ENCODE measurements around the gene PAX8.
"Not testable (repeated sequence)": the region's sequence is repeated elsewhere in the genome, so short reads cannot be mapped to it uniquely, and the experiment has no call there.

Gene PAX8

DNA sequence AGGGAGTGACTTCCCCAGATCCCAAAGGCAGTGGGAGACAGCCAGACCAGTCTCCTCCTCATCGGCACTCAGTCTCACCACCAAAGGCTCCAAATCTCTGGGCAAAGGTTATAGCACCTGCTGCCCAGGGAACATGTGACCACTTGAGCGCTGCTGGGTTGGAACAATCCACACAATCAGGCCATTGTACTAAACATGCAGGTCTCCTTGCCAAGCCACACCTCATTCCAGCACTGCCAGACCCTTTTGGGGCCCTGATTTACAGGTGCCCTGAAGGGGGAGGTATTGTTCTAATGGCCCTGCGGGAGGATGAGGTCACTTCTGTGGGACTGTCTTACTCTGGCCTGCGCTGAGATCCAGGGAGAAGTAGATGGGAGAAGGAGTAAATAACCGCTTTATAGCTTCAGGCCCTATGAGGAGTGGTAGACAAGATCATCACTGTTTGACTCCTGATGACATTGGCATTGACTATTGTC lies 10.0 kb upstream of the PAX8 start:
- DNase-seq (ENCODE audit: low spot score): not testable (repeated sequence)

DNA sequence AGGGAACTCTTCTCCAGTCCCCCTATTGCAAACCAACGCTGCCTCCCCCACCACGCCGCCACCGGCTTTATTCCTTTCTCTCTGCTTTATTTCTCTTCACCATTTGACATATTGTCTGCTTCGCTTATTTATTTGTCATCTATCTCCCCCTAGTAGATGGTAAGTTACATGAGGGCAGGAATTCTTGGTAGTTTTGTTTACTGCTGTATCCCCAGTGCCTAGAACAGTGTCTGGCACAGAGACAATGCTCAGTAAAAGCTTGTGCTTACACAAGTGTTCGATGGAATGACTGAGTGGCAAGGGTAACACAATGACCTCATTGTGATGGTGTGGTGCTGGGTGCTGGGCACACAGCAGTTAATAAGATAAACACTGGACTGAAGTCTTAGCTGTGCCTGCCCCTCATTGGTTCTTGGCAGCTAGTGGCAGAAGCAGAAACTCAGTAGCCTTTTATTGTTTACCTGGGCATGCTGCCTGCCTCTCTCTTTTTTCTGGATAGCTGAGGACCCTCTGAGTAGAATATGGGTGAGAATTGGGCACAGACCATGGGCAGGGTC lies 9.5 kb upstream of the PAX8 start:
- not testable (repeated sequence) for DNase-seq (ENCODE audit: low spot score)

DNA sequence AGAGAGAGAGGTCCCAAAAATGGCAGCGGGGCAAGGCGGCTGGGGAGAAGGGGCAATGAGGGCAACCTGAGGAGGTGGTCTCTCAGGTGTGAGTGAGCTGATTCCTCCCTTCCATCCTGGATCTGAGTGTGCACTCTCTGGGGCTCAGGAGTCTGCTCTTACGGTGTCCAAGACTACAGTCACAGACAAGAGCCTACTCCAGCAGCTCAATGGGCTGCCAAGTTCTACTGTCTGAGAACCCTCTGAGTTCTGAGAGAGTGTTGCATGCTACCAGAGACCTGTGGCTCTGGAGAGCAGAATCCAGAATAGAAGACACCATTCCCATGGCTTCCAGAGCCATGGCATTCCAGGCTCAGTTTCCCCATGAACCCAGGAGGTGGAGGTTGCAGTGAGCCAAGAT lies 7.1 kb upstream of the PAX8 start:
- no peak for DNase-seq (ENCODE audit: low spot score)

DNA sequence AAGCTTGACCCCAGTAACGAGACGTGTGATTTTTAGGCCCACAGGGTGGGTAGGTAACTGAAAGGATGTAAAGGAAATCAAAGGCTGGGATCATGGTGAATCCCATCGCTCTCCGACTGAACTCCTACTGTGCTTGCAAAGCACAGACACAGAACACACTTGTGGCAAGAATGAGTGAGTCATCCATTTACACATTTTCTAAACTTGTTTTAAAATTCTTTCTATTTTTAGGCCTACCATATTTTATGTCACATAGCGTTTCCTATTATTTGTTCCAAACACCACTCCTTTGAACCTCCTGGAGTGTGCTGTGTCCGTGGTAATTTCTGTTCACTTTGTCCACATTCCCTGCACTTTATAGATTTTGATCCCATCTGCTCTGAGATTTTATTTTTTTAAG lies 6.3 kb upstream of the PAX8 start:
- not testable (repeated sequence) for DNase-seq (ENCODE audit: low spot score)

DNA sequence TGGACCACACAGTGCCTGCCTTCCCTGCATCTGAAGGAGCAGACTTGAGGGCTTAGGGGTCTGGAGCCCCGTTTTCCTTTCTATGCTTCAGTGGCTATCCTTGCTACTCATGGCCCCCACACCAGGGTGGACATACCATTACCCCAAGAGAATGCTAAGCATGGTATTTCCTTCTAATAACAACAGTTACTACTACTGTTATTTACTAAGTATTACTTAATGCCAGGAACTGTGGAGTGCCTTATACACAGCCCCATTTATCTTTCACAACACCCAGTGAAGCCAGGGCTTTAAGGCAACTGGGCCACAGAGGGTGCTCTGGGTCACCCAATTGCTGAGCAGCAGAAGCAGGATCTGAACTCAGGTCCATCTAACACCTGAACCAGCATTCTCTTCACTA lies 5.8 kb upstream of the PAX8 start:
- no peak for DNase-seq (ENCODE audit: low spot score)

DNA sequence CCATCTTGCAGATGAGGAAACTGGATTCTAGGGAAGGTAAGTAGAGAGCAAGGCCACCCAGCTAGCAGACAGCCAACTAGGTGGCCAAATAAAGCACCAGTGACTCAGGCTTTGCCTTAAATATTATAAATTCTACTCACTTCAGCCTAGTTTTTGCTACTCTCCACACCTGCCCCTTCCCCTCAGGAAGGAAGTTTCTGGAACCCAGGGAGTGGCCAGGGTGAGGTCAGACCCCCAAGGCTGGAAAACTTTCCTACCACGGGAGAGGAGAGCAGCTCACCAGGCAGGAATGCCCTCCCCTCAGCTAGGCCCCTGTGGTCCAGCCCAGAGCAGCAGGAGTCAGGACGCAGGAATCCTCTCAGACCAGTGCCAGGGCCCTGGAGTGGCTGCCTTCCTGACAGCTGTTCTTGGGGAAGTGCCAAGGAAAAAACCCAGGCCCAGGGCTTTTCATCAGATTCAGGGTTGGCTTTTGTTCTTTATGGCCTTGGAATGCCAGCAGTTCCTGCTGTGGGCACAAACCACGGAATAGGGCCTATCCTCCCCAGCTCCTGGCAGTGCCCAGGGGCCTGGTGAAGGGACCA lies 5.1 kb upstream of the PAX8 start:
- peak; percentile 88 for DNase-seq (ENCODE audit: low spot score)

DNA sequence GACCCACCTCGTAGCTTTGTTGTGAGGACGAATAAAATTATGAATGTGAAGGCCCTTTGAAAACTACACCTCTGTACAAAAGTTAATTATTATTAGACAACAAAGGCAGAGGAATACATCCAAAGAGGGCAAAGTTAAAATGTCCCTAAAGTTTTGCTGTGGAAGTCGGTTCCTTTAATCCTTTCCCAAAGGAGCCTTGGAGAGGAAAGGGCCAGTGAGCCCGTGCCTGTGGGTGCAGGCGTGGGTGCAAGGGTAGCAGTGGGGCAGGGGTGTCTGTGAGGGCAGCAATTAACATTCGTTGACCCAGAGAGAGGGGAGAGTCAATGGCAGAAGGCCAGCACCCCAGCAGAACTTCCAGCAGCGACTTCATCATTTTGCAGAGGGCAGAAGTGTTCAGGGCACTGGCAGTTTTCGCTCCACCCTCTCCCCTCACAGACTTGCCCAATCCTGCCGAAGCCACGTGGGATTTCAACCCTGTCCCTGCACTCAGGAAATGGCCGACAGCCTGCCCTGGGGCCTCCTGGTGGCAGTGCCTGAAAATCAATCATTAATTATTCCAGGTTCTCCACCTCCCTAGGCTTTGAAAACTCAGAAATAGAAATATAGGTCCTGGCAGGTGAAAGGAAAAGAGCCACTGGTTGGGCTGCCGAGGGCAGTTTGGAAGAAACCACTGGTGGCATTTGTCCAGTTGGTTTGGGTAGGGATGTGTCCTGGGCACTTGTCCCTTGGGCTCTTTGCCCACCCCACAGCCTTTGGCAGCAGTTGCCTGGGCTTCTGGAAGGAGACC lies 4.2 kb upstream of the PAX8 start:
- no peak for DNase-seq (ENCODE audit: low spot score)

DNA sequence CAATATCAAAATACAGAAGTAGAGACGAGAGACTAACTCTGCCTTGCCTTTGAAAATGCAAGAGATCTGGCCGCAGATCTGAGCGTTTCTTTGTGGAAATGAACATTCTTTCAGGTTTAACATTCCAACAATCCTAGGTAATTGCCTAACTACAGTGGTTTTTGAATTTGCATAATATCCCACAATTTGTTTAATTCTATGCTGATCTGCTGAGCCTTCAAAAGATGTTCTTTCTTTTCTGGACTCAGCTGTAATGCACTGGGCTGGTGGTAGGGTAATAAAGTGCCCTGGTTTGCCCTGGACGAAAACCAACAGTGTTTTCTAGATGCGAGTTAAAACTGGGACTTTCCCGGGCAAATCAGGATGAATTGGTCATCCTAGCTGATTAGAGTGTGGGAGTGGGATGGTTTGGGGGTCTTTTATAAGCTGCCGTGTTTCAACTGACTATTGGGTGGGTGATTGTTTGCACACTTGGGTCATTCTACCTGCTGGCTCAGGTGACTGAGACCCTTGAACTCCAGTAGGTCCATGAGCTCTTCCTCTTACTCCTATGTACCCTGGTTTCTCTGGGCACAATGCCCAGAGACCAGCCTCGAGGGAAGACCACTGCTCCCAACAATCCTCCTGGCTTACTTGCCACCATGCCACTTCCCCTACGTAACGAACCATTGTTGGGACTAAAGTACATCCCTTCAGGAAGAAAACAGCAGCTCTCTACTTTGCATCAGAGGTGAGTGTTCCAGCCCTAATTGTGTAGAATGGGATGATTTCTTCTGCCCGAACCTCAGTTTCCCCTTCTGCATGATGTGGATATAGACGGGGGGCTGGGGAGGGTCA lies 3.4 kb upstream of the PAX8 start:
- DNase-seq (ENCODE audit: low spot score): no peak

DNA sequence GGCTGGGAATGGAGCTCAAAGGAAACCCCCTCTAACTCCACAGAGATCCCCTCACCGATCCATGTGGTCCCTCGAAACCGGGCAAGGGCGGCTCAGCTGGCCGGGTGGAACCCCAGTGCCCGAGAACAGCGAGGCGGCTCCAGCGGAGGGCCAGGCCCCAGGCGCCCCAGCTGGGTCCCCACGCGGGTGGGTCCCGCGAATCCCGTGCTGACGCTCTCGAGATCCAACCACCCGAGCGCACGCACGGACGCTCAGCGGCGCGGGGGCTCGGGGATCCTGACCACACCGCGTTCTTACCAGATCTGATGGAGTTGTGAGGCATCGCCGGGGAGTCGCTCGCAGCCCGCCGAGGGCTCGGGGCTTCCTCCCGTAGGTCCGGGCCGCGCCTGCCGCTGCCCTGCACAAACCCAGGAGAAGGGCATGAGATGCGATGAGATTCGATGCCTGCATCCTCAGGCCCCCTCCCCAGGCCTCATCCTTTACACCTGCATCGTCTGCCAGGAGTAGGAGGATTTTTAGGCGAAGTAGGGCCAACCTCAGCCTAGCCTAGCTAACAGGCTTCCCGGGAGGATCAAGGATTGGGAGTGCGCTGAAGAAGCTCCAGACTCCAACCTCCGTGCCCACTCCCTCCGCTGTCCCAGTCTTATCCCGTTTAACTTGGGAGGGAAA lies 514 bp downstream of the PAX8 start:
- no peak for DNase-seq (ENCODE audit: low spot score)

DNA sequence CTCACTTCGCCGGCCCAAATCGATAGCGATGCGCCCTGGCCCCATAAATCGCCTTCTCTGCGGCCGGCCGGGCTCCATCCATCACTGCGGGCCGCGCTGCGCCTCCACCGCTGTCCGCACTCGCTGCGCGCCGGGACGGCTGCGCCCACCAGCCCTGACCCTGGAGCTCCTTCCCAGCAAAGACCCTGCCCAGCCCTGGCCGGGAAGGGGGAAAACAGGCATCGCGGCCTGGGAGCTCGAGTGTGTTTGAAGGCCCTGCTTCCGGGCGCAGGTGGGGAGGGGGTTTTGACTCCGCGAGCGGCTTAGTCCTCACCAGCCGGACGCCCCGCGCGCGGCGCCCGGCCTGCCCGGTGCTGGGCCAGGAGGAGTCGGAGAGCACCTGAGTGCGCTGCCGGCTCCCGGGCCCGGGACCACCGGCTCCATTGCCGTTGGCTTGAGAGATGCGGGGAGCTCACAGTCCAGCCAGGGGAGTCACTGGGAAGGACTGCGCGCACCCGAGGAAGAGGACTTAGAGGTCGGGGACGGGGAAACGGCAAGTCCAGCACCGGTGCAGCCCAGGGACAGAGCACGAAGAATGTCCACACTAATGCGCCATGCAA lies 1.1 kb downstream of the PAX8 start:
- DNase-seq (ENCODE audit: low spot score): no peak

DNA sequence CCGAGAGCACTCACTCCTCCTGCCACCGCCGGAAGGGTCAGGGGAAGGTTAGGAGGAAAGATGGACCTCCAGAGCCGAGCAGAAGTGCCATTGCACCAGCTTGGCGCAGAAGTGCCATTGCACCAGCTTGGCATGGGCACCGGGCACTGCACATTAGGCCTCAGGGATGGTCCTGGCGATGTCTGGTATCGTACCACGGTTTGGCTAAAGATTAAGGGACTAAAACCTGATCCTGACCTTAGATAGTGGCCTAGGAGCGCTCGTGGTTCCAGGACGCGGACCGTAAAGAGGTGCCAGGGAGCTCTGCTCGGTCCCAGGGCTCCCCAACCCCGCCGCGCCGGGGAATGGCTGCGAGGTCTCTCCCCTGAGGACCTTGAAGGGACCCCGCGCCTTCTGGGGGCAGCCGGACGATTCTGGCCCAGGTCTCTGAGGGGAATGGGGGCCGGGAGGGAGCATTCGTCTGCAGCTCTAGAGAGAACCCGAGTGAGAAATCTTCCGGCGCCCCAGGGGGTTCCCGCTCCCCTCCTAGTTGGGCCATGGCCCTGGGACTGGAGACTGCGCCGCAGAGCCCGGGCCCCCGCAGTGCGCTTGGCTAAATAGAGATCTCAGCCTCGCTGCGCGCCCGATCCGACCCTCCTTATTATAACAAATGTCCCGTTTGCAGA lies 1.8 kb downstream of the PAX8 start:
- DNase-seq (ENCODE audit: low spot score): no peak

DNA sequence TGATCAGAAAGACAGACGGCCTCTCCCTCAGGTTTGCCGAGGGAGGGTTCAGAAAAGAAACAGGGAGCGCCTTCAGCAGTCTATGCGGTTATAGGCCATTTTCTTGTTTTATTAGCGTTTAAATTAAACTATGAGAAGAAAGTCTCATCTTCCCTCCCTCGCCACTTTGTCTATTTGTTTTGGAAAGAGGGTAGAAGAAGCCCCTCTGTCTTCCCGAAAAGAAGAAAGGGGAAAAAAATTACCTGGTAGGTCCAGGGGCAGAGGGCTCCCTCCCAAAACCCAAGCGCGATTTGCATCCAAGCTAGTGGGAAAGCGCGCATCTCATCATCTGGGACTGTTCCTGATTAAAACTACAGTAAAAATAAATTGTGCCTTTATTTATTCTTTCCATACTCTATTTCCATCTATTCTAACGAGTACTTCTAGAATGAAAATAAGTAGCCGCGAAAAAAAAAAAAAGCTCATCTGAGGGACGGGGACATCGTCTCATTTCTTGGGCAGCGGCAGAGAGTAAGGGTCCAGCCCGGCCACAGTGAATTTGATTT lies 2.4 kb downstream of the PAX8 start:
- no peak for DNase-seq (ENCODE audit: low spot score)

DNA sequence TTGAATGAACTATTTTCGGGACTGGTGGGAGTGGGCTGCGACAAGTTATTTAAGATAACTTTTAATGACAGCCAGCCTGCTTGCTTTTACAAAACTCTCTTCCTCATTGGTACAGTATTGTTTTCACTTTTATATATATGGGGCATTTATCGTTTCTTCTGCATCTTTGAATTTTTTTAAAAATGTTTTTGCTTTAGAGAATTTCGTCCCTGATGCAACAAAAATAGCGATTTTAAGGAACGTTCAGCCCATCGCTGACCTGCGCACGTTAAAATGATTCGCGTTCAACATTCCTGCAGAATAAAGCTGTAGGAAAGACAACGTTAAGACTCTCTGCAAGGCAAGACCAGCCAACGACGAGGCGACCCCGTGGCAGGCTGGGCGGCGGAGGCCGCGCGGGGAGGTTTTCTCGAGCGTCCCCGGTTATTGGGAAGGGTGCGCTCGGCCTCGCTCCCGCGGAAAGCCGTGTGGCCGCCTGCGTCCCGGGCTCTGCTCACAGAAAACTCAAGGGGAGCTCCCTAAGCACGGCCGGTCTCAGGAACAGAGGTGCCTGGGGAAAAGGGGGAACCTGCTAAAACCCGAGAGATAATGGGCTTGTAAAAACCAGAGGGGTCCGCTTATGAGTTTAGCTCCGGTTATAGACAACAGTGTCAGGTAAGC lies 3.0 kb downstream of the PAX8 start:
- DNase-seq (ENCODE audit: low spot score): no peak

DNA sequence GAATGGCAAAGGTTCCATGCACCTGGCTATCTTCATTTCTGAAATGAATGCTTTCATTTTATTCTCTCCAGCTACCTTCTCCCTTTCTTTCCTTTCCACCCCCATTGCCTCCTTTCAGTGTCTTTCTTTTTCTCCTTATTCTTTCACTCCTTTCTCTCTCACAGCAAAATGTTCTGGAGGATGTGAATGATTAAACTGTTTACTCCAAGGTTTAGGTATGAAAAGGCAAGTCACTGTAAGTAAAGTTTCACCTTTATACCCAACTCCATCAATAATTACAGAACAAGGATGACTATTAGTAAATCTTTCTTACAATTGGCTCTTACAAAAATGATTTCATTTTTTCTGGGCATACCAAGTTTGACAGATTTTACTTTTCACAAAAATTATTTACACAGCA lies 4.3 kb downstream of the PAX8 start:
- DNase-seq (ENCODE audit: low spot score): no peak

DNA sequence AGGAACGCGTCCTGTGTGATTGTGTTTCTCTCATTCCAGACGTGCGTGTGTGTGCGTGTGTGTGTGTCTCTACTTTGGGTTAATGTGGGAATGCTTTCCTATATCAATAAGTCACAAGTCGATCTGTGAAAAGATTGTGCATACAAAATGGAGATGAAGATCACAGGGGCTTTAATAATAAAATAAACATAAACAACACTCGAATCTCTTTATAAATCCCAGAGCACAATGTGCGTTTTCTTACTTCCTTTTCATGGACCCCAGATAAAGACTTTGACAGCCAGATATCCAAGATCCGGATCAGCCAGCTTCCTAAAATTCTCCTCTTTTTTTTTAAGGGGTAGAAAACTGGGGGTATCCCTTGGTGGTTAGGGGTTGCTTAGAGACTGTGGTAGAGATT lies 4.7 kb downstream of the PAX8 start:
- no peak for DNase-seq (ENCODE audit: low spot score)

DNA sequence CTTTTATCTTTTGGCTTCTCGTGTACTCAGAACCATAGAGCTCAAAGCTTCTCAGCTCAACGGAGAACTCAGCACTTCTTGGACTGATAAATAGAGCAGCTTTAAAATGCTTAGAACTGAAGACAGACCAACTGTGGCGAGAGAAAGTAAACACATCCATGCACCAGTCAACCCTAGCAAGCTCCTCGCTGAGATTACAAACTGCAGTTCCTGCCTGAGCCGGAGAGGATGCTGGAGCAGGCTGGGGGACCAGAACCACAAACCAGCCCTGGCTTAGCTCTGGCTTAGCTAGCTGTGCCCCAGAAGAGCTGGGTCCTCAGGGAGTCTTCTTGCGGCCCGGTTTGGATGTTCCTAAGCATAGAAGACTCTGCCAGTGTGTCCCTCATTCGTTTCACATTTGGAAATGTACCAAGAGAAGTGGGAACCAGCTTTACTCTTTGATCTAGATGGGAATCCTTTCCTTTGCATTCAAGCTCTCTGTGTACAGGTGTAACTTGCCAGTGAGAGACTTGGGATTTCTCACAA lies 5.6 kb downstream of the PAX8 start:
- DNase-seq (ENCODE audit: low spot score): peak; percentile 51

DNA sequence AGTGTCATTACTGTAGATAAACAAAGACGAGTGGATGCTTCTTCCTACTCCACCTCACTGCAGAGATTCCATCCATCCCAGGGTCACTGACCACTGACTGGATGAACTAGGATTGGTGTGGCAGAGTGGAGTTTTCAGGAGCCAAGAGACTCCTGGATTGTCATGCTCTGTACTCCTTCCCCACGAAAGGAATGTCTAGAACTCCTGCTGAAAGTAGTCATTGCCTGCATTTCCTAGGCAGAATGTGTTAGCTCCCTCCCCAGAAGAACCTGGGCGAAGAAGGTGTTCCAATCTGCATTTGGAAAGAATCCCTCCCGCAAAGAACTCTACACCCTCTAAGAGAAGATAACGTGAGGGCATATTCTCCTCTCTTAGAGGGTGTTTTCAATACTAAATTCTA lies 6.2 kb downstream of the PAX8 start:
- no peak for DNase-seq (ENCODE audit: low spot score)

DNA sequence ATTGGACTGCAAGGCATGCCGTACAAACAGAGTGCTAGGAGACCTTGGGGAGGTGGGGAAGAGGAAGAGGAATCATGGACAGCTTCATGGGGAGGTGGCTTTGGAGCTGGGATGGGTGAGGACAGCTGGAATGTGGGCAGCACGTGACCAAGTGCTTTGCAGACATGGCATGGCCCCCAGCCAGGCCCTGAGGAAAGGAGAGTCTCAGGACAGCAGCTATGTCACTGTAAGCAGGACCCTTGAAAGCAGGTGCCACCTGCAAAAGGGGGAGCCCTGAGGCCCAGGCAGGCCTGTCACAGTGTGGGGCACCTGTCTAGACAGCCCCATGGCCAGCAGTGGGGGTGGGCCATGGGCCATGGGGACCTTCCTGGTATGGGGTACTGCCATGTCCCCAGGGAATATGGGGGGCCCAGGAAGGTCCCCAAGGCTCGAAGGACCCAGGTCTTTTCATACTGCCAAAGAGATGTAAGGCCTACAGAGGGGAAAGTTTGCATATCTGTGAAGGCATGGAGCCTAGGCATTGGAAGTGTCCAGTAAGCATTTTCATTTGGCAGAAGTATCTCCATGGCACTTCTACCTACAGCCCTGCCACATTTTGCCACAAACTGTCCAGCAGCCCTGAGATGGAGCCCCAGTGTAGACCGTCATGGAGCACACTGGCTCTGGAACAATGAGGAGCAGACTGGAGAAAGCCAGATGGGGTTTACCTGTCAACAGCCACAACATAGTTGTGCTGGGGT lies 9.9 kb downstream of the PAX8 start:
- DNase-seq (ENCODE audit: low spot score): no peak

DNA sequence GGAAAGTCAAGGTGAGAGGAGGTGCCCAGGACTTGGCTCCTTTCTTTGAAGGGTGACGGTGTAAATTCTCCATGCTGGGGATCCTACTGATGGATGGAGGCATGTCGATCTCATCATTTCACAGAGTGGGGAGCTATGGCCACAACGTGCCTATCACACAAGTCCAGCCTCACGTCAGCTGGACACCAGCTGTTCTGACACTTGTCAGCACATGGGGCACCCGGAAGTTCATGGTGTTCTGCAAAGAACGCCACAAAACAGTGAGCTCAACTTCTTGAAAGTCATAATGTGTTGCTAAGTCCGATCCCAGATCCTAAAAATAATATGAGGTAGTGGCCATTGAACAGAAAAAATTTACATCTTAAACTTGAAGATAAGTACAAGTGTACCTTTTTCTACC lies 12.3 kb downstream of the PAX8 start:
- no peak for DNase-seq (ENCODE audit: low spot score)

Data from AG20443 (cell line).